ENCODE data around the gene MARK1. TPM values are rescaled to one million over a fixed set of nuclear protein-coding genes. Genes with fewer than 3 reads are reported as not detected.

MARK1 gene
- polyA plus RNA-seq, 1 of the 3 experiments (the other 2 are of a cell fraction): 3.1 TPM

DNA sequence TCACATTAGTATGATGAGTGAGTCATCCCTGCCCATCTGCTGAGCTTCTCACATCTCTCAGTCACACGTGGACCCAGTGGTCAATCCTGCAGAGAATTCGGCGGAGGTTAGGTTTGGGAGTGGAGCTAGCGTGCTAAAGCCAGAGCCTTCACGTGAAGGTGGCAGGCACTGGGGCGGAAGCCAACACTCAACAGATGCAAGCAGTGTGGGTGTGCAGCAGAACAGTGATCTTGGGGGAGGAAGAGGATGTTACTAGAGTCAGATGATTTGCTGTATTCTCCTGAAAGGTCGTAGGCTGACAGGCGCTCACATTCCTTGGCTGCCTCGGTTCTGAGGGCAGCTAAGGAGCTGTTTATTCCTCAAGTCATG, 168.9 kb downstream of the MARK1 start:
- DNase-seq: no peak

DNA sequence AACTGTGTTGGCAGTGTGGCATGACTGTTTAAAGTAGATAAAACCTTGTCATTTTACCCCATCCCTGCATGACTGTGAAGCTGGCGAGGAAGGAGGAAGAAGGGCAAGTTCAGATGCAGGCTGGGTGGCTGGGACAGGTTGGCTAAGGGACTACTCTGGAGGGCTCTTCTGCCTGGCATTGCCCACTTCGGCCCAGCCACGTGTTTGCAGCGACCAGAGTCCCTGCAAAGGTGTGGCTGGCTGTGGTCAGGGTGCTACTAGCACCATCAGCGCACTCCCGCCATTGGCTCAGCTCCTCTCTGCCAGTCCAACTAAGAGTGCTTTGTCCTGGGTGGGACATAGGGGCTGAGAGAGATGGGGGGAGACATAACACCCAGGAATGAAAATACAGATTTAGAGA, 169.4 kb downstream of the MARK1 start:
- Histone ChIP-seq H3F3A (replicated peaks; ENCODE audit: insufficient read depth) (no peaks in the 10 kb centered on the region), H3K27me3 (ENCODE audit: insufficient read depth) (no peaks in the 10 kb centered on the region), H3K36me3 (replicated peaks in 1 of 2; ENCODE audit: control insufficient read depth in 1 of 2, insufficient read depth in 2 of 2, low read length in 1 of 2) (no peaks in the 10 kb centered on the region), H3K9ac (no peak overlapping the region), H3K9me2 (no peaks in the 10 kb centered on the region), H3K27ac (ENCODE audit: low read depth in 2 of 2, low read length in 1 of 2) (no peak overlapping the region), H4K20me1 (ENCODE audit: insufficient read depth) (no peaks in the 10 kb centered on the region), H3K4me1 (ENCODE audit: control insufficient read depth in 1 of 2, insufficient read depth in 2 of 2, low read depth in 1 of 2, low read length in 1 of 2) (no peaks in the 10 kb centered on the region), H3K79me2 (ENCODE audit: insufficient read depth) (no peaks in the 10 kb centered on the region), H2AFZ (ENCODE audit: low read depth) (no peak overlapping the region), H3K4me2 (no peak overlapping the region), H3K9me3 (no peaks in the 10 kb centered on the region), H3K4me3 (ENCODE audit: low read depth in 2 of 2, low read length in 1 of 2) (no peak overlapping the region)
- TF ChIP-seq TAF1 (IDR thresholded peaks at IDR 0.05; ENCODE audit: borderline replicate concordance, low read depth, low read length) (no peak), FOSL2 (IDR thresholded peaks at IDR 0.05; ENCODE audit: borderline replicate concordance, low read depth) (no peak), RAD21 (IDR thresholded peaks at IDR 0.05; ENCODE audit: low read length) (no peak), FOXM1 (IDR thresholded peaks at IDR 0.05; ENCODE audit: low read depth) (no peak), GATA2 (CRISPR knock-in tag; IDR thresholded peaks at IDR 0.05) (no peak), MXI1 (IDR thresholded peaks at IDR 0.05; ENCODE audit: low read depth, low read length) (no peak), CHD2 (IDR thresholded peaks at IDR 0.05; ENCODE audit: low read length, partially characterized antibody) (no peak), ELF1 (IDR thresholded peaks at IDR 0.05) (no peak), RFX5 (IDR thresholded peaks at IDR 0.05; ENCODE audit: low read length) (no peak), NRF1 (IDR thresholded peaks at IDR 0.05; ENCODE audit: low read depth, low read length) (no peak), EZH2phosphoT487 (IDR thresholded peaks at IDR 0.05; ENCODE audit: borderline replicate concordance, low read depth) (no peak), FOXJ3 (CRISPR knock-in tag; IDR thresholded peaks at IDR 0.05) (no peak), EP300 (IDR thresholded peaks at IDR 0.05; ENCODE audit: borderline replicate concordance in 1 of 2, low read depth in 1 of 2, low read length in 1 of 2) (no peak)
- TF ChIP-seq, protein P1, sequence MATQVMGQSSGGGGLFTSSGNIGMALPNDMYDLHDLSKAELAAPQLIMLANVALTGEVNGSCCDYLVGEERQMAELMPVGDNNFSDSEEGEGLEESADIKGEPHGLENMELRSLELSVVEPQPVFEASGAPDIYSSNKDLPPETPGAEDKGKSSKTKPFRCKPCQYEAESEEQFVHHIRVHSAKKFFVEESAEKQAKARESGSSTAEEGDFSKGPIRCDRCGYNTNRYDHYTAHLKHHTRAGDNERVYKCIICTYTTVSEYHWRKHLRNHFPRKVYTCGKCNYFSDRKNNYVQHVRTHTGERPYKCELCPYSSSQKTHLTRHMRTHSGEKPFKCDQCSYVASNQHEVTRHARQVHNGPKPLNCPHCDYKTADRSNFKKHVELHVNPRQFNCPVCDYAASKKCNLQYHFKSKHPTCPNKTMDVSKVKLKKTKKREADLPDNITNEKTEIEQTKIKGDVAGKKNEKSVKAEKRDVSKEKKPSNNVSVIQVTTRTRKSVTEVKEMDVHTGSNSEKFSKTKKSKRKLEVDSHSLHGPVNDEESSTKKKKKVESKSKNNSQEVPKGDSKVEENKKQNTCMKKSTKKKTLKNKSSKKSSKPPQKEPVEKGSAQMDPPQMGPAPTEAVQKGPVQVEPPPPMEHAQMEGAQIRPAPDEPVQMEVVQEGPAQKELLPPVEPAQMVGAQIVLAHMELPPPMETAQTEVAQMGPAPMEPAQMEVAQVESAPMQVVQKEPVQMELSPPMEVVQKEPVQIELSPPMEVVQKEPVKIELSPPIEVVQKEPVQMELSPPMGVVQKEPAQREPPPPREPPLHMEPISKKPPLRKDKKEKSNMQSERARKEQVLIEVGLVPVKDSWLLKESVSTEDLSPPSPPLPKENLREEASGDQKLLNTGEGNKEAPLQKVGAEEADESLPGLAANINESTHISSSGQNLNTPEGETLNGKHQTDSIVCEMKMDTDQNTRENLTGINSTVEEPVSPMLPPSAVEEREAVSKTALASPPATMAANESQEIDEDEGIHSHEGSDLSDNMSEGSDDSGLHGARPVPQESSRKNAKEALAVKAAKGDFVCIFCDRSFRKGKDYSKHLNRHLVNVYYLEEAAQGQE (IDR thresholded peaks at IDR 0.05; ENCODE audit: low read depth, low read length): no peak
- TF ChIP-seq, protein P2, sequence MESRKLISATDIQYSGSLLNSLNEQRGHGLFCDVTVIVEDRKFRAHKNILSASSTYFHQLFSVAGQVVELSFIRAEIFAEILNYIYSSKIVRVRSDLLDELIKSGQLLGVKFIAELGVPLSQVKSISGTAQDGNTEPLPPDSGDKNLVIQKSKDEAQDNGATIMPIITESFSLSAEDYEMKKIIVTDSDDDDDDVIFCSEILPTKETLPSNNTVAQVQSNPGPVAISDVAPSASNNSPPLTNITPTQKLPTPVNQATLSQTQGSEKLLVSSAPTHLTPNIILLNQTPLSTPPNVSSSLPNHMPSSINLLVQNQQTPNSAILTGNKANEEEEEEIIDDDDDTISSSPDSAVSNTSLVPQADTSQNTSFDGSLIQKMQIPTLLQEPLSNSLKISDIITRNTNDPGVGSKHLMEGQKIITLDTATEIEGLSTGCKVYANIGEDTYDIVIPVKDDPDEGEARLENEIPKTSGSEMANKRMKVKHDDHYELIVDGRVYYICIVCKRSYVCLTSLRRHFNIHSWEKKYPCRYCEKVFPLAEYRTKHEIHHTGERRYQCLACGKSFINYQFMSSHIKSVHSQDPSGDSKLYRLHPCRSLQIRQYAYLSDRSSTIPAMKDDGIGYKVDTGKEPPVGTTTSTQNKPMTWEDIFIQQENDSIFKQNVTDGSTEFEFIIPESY (IDR thresholded peaks at IDR 0.05; ENCODE audit: borderline replicate concordance, low read depth): no peak
- TF ChIP-seq, protein P3, sequence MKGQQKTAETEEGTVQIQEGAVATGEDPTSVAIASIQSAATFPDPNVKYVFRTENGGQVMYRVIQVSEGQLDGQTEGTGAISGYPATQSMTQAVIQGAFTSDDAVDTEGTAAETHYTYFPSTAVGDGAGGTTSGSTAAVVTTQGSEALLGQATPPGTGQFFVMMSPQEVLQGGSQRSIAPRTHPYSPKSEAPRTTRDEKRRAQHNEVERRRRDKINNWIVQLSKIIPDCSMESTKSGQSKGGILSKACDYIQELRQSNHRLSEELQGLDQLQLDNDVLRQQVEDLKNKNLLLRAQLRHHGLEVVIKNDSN (IDR thresholded peaks at IDR 0.05; ENCODE audit: borderline replicate concordance, low read depth): no peak
- TF ChIP-seq, protein P4, sequence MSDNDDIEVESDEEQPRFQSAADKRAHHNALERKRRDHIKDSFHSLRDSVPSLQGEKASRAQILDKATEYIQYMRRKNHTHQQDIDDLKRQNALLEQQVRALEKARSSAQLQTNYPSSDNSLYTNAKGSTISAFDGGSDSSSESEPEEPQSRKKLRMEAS (IDR thresholded peaks at IDR 0.05; ENCODE audit: low read depth): no peak
- DNase-seq: no peak
- ChIA-PET POLR2A (no interaction called here), CTCF (interaction anchor here (1.5 to 1.9 kb wide), 2 partner anchors 36 to 79 kb away, joined by 7 to 8 read pairs; no protein-coding TSS in a partner anchor)
- 69% methylated on average over 6 of the region's 6 CpGs for WGBS (ENCODE audit: low lambda C conversion rate)

More for the DNA sequence above, 168.9 kb downstream of the MARK1 start:
- H4K20me1 ChIP-seq (ENCODE audit: insufficient read depth): no peaks in the 10 kb centered on the region
- no peaks in the 10 kb centered on the region for H3K36me3 ChIP-seq (replicated peaks in 1 of 2; ENCODE audit: control insufficient read depth in 1 of 2, insufficient read depth in 2 of 2, low read length in 1 of 2)
- TF ChIP-seq JUND (IDR thresholded peaks at IDR 0.05) (0 out of 2 replicates have a peak, but pooled peaks have one; percentile 35), ELF1 (IDR thresholded peaks at IDR 0.05) (no peak), FOSL2 (IDR thresholded peaks at IDR 0.05; ENCODE audit: borderline replicate concordance, low read depth) (0 out of 2 replicates have a peak, but pooled peaks have one; percentile 24)
- H2AFZ ChIP-seq (ENCODE audit: low read depth): no peak overlapping the region
- POLR2A ChIA-PET: no interaction called here
- H3K9me2 ChIP-seq: no peaks in the 10 kb centered on the region
- 77% methylated on average over 9 of the region's 9 CpGs for WGBS (ENCODE audit: low lambda C conversion rate)
- no peaks in the 10 kb centered on the region for H3K79me2 ChIP-seq (ENCODE audit: insufficient read depth)
- no peak overlapping the region for H3K4me2 ChIP-seq
- CTCF ChIA-PET: interaction anchor here (1.5 kb wide), 1 partner anchor 79 kb away, joined by 7 read pairs; no protein-coding TSS in a partner anchor
- no peaks in the 10 kb centered on the region for H3F3A ChIP-seq (replicated peaks; ENCODE audit: insufficient read depth)
- H3K27ac ChIP-seq (ENCODE audit: low read depth in 2 of 2, low read length in 1 of 2): no peak overlapping the region
- H3K4me3 ChIP-seq (ENCODE audit: low read depth in 2 of 2, low read length in 1 of 2): no peak overlapping the region
- no peaks in the 10 kb centered on the region for H3K9me3 ChIP-seq
- H3K9ac ChIP-seq: no peak overlapping the region
- no peaks in the 10 kb centered on the region for H3K27me3 ChIP-seq (ENCODE audit: insufficient read depth)
- H3K4me1 ChIP-seq (ENCODE audit: control insufficient read depth in 1 of 2, insufficient read depth in 2 of 2, low read depth in 1 of 2, low read length in 1 of 2): no peaks in the 10 kb centered on the region

Data from SK-N-SH (cell line).